T47D (cell line): ENCODE data around the gene KHDC3L.
"Not testable (repeated sequence)": the region's sequence is repeated elsewhere in the genome, so short reads cannot be mapped to it uniquely, and the experiment has no call there.

Experiments used
- DNase-seq, 2 experiments: peaks; one replicate each; pipeline versions ENCODE4 v3.0.0 to v3.0.0-alpha.2; 2011 to 2012; ENCODE audit warnings: low read depth in 1 of 2, low spot score in 1 of 2
- JUND ChIP-seq: IDR thresholded peaks from 2 replicates; pipeline ENCODE4 v1.6.1; 2012; ENCODE audit warnings: low read depth
- in situ Hi-C: cut with HindIII; loops from 2 replicates; pipeline ENCODE4 v1.10.0; 2016; ENCODE audit warnings: low sequenced_read_pairs, low pct_unique_long_range_greater_than_20kb

The KHDC3L gene

GRCh38 chr6:73353636-73354593 lies 8.5 kb upstream of the KHDC3L start, which contains the start of gene DPPA5:
Gene DPPA5 (minus strand): TSS chr6:73354276. CDS start chr6:73354225, 51 bp downstream.
- no peak for DNase-seq
- in situ Hi-C loops: no loop called here
- no peak for TF ChIP-seq JUND

DNA sequence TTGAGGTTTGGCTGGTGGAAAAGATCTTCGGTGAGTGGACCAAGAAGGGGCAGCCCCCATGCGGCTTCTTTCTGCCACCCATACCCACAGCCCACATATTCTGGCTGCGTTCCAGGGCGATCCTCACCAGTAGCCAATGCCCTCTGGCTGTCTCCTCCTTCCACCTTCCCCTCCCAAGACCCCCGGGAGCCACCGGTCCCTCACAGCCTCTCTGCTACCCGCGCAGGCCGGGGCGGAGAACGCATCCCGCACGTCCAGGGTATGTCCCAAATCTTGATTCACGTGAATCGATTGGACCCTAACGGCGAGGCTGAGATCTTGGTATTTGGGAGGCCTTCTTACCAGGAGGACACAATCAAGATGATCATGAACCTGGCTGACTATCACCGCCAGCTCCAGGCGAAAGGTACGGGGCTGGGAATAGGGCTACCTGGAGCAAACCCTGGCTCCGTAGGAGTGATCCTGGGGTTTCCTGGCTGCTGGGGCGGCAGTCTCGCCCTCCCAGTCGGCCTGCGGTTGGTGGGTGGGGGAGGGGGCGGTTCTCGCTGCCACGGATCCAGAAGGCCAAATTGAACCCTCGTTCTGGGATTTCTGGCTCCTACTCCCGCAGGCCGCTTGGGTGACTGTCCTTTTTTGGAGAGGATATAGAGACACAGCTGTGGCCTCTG lies 545 bp downstream of the KHDC3L start:
- no peak for DNase-seq
- no peak for TF ChIP-seq JUND
- in situ Hi-C loops: no loop called here

- no peak for TF ChIP-seq JUND
- DNase-seq: no peak
- in situ Hi-C loops: no loop called here
These were observed 1.0 kb downstream of the KHDC3L start for GRCh38 chr6:73363537-73363875.

DNA sequence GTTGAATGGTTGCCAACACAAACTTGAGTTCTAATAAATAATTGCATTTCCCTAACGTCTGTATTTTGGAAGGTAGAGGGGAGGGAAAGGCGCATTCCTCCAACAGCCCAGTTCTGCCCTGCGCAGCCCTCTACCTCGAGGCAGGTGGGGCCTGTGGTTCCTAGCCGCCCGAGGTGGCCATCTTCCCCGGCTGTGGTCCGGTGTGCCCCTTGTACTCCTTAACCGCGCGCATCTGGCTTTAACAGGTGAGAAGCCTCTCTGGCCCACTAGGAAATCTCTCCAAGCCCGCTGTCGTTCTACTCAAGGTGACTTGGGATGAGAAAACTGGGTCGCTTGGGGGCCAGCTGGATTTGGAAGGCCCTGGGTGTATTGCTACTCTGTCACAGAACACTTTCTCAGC lies 1.7 kb downstream of the KHDC3L start:
- in situ Hi-C loops: no loop called here
- TF ChIP-seq JUND: no peak
- DNase-seq: no peak

DNA sequence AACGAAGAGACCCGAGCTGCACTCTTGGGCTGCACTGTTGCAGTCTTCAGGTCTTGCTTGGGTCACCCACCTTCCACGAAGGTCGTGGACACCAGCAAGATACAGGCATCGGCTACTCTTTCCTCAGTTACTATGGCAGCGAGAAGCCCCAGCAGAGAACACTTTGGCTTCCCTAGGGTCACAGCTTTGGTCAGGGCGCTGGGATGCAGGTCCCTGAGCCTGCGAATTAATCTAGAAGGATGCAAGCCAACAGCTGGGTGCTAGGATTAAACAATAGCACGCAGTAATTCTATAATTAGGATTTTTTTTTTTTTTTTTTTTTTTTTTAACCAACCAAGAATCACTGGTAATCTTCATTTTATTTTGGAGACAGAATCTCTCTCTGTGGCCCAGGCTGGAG lies 2.1 kb downstream of the KHDC3L start:
- in situ Hi-C loops: no loop called here
- no peak for DNase-seq
- no peak for TF ChIP-seq JUND

- in situ Hi-C loops: no loop called here
- no peak for DNase-seq
- no peak for TF ChIP-seq JUND
These were observed 5.4 kb downstream of the KHDC3L start for GRCh38 chr6:73367761-73368355.

DNA sequence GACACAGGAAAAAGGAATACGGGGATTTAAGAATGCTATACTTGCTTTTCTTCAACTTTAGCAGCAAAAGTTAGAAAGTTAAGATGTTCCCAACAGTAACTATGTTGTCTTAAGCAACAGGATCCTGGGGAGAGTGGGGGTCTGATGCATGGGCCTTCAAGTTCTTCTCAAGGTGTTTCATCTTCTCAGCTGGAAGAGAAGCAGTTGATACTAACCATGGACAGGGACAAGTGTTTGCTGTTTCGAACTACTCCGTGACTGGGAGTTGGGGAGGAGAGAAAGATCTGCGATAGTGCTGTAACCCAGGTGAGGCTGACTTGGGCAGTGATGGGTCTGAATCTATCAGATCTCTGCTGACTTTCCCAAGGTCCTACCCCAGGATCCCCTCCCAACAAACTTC lies 6.2 kb downstream of the KHDC3L start:
- in situ Hi-C loops: no loop called here
- TF ChIP-seq JUND: no peak
- no peak for DNase-seq

DNA sequence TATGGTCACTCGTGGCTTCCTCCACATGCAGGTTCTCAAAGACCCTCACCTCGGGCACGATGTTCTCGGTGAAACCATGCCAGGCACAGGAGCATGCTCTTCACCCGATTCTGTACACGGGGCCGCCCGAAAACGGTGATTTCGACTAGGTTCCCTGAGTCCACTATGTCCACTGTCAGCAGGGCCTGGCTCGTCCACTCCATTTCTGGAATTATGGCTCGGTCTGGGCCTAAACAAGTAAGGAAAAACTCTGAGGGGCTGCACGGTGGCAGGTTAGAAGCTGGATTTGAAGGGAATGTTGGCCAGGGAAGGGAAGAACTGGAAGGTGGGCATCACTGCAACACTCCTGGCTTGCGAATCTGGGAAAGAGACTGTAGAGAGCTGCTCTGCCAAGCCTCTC lies 6.7 kb downstream of the KHDC3L start:
- in situ Hi-C loops: no loop called here
- DNase-seq: no peak
- TF ChIP-seq JUND: no peak

DNA sequence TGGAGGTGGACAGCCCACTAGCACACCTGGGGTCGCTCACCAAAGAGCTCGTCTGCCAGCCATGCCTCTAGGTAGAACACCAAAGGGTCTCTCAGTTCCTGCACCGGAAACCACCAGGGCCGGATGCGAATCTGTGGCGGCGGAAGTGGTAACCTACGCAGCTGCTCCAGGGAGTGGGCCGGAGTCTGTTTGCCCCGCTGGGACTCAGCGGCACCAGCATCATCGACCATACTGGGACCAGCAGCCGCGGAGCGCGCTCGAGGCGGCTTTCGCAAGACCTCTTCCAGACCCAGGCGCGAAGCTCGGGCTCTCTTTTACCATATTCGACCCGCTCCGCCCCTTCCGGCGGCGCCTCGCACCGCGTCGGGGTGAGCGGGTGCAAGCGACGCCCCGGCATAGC lies 7.1 kb downstream of the KHDC3L start, which contains the start of gene OOEP:
Gene OOEP (minus strand): TSS at position 335 of the 400 bp plus-strand sequence. CDS start 105 bp downstream, at position 230.
- in situ Hi-C loops: no loop called here
- no peak for DNase-seq
- TF ChIP-seq JUND: no peak

- DNase-seq: no peak
- in situ Hi-C loops: no loop called here
- TF ChIP-seq JUND: no peak
These were observed 9.5 kb downstream of the KHDC3L start for GRCh38 chr6:73371984-73372383.

- in situ Hi-C loops: no loop called here
- no peak for DNase-seq
- no peak for TF ChIP-seq JUND
These were observed 10.1 kb downstream of the KHDC3L start for GRCh38 chr6:73372516-73372915.

DNA sequence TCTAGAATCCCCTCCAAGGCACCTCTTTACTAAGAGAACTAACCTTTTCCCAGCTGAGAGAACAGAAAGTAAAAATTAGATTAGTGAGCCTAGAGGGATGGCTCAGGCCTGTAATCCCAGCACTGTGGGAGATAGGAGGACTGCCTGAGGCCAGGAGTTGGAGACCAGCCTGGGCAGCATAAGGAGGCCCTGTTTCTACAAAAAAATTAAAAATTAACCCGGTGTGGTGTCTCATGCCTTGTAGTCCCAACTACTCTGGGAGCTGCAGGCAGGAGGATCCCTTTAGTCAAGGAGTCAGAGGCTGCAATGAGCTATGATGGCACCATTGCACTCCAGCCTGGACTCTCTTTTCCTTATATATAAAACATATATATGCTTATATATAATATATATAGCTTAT lies 12.8 kb downstream of the KHDC3L start:
- TF ChIP-seq JUND: no peak
- no peak for DNase-seq
- in situ Hi-C loops: no loop called here

- no peak for DNase-seq
- in situ Hi-C loops: no loop called here
- TF ChIP-seq JUND: no peak
These were observed 14.8 kb downstream of the KHDC3L start for GRCh38 chr6:73377225-73377624.

DNA sequence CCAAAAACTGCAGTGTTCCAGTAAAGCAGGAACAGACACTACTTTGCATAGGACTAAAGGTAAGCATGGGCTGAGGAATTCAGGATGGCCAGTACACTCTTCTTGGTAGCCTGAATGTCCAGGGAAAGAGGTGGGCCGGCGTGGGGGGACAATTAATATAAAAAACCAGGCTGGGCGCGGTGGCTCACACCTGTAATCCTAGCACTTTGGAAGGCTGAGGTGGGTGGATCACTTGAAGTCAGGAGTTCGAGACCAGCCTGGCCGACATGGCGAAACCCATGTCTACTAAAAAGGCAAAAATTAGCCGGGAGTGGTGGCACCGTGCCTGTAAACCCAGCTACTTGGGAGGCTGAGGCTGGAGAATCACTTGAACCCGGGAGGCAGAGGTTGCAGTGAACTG lies 19.1 kb downstream of the KHDC3L start:
- DNase-seq, in situ Hi-C loops: not testable (repeated sequence)
